Astrocyte (in vitro differentiated cells and primary cell): ENCODE results near the gene ANKLE1.

ENCODE experiments used
- EZH2 ChIP-seq: IDR thresholded peaks from 2 replicates; pipeline ENCODE4 v1.6.1; 2012; ENCODE audit warnings: mild to moderate bottlenecking, low read length, inconsistent platforms; ENCODE audit not compliant: insufficient read depth
- TF ChIP-seq, protein P1 (sequence below): IDR thresholded peaks from 2 replicates; pipeline ENCODE4 v1.5.1; 2011; ENCODE audit warnings: low read depth, mild to moderate bottlenecking, inconsistent platforms, low read length, moderate library complexity; ENCODE audit not compliant: insufficient read depth

GRCh38 chr19:17246681-17247425 lies 34.8 kb upstream of the ANKLE1 start:
- TF ChIP-seq, protein P1, sequence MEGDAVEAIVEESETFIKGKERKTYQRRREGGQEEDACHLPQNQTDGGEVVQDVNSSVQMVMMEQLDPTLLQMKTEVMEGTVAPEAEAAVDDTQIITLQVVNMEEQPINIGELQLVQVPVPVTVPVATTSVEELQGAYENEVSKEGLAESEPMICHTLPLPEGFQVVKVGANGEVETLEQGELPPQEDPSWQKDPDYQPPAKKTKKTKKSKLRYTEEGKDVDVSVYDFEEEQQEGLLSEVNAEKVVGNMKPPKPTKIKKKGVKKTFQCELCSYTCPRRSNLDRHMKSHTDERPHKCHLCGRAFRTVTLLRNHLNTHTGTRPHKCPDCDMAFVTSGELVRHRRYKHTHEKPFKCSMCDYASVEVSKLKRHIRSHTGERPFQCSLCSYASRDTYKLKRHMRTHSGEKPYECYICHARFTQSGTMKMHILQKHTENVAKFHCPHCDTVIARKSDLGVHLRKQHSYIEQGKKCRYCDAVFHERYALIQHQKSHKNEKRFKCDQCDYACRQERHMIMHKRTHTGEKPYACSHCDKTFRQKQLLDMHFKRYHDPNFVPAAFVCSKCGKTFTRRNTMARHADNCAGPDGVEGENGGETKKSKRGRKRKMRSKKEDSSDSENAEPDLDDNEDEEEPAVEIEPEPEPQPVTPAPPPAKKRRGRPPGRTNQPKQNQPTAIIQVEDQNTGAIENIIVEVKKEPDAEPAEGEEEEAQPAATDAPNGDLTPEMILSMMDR = no peak
- no peak for TF ChIP-seq EZH2
